Smooth muscle cell (in vitro differentiated cells): ENCODE results near the gene ARAP3. TPM values are rescaled to one million over a fixed set of nuclear protein-coding genes. Genes with fewer than 3 reads are reported as not detected.
A peak's percentile ranks its signal among the peaks of the same experiment; 100 is the strongest.

Experiments used
- DNase-seq: peaks from one replicate; lab custom pipeline; 2025; ENCODE audit not compliant: unreplicated experiment; lab: John Stamatoyannopoulos, UW
- H2AFZ ChIP-seq: fragments of 200-600 bp; sonication (generic); 2 replicates; pipeline ENCODE4 v1.6.0; 2016; ENCODE audit warnings: antibody characterized with exemption, low read depth, mild to moderate bottlenecking
- H3F3A ChIP-seq: fragments of 200-600 bp; sonication (generic); 2 replicates; pipeline ENCODE4 v1.6.0; 2017; ENCODE audit warnings: antibody characterized with exemption, low read depth
- H3K27ac ChIP-seq: fragments of 200-600 bp; sonication (generic); 2 replicates; pipeline ENCODE4 v1.5.1; 2016; ENCODE audit warnings: low read depth, mild to moderate bottlenecking
- H3K27me3 ChIP-seq: fragments of 200-600 bp; sonication (generic); 2 replicates; pipeline ENCODE4 v1.6.1; 2016; ENCODE audit warnings: low read depth, mild to moderate bottlenecking
- H3K36me3 ChIP-seq: fragments of 200-600 bp; sonication (generic); 2 replicates; pipeline ENCODE4 v1.5.1; 2016; ENCODE audit warnings: low read depth
- H3K4me1 ChIP-seq: fragments of 200-600 bp; sonication (generic); 2 replicates; pipeline ENCODE4 v1.5.1; 2016; ENCODE audit warnings: low read depth
- H3K4me2 ChIP-seq: fragments of 200-600 bp; sonication (generic); 2 replicates; pipeline ENCODE4 v1.6.0; 2016; ENCODE audit warnings: mild to moderate bottlenecking
- H3K4me3 ChIP-seq: fragments of 200-600 bp; sonication (generic); 2 replicates; pipeline ENCODE4 v1.5.1; 2016; ENCODE audit warnings: mild to moderate bottlenecking
- H3K79me2 ChIP-seq: fragments of 200-600 bp; sonication (generic); 2 replicates; pipeline ENCODE4 v1.6.0; 2016; ENCODE audit warnings: low read depth, mild to moderate bottlenecking
- H3K9ac ChIP-seq: fragments of 200-600 bp; sonication (generic); 2 replicates; pipeline ENCODE4 v1.6.0; 2016; ENCODE audit warnings: low read depth
- H3K9me3 ChIP-seq: fragments of 200-600 bp; sonication (generic); replicated peaks from 2 replicates; pipeline ENCODE4 v1.5.1; 2016; ENCODE audit warnings: low read depth
- H4K20me1 ChIP-seq: fragments of 200-600 bp; sonication (generic); 2 replicates; pipeline ENCODE4 v1.6.0; 2016; ENCODE audit warnings: low read depth
- CTCF ChIP-seq: fragments of 200-600 bp; sonication (generic); IDR thresholded peaks from 2 replicates; pipeline ENCODE4 v1.5.1; 2017; ENCODE audit warnings: borderline replicate concordance, mild to moderate bottlenecking, antibody characterized with exemption; ENCODE audit not compliant: insufficient read depth, poor library complexity, severe bottlenecking
- WGBS: methylation state at CpG from one replicate; pipeline ENCODE4 v1.1.7; 2016; ENCODE audit warnings: low lambda C conversion rate; 5-methylcytosine and 5-hydroxymethylcytosine counted together
- polyA plus RNA-seq: library from polyadenylated mRNA; unstranded; fragments of >200 nt; fragmentation: Nextera tagmentation; extraction: Ambion mirVana; gene quantifications from 2 replicates; pipeline ENCODE4 v1.2.1, GENCODE V29; 2016
- total RNA-seq: library from RNA; depleted of rRNA; stranded (reverse); fragments of >200 nt; gene quantifications from 2 replicates; pipeline ENCODE4 v1.2.3, GENCODE V29; 2014

The ARAP3 gene
- total and polyA plus RNA-seq, 2 experiments from 2014 or later = 9.4 to 11.1 TPM

- no peak overlapping the region for H3K4me3 ChIP-seq
- H3K27me3 ChIP-seq = no peaks in the 10 kb centered on the region
- DNase-seq = no peak
- no peaks in the 10 kb centered on the region for H3F3A ChIP-seq
- H2AFZ ChIP-seq = no peak overlapping the region
- no peak for TF ChIP-seq CTCF
- peaks cover 80% of the 10 kb centered on the region for H3K79me2 ChIP-seq
- H3K27ac ChIP-seq = peak overlapping the region; percentile 81
- H3K36me3 ChIP-seq = no peaks in the 10 kb centered on the region
- H4K20me1 ChIP-seq = peaks cover 23% of the 10 kb centered on the region
- H3K9ac ChIP-seq = peak overlapping the region; percentile 65
- H3K9me3 ChIP-seq = no peaks in the 10 kb centered on the region
- peak overlapping the region; percentile 8 for H3K4me2 ChIP-seq
- WGBS = 73% methylated on average over 6 of the region's 6 CpGs
- H3K4me1 ChIP-seq = no peaks in the 10 kb centered on the region
Measured at GRCh38 chr5:141603923-141604717, 77.9 kb downstream of the ARAP3 start.

Other genes starting within 250 kb of the ARAP3 start
- 38.2 and 50.3 TPM in 2 replicates for gene PCDHGC3, start 206.3 kb downstream of the ARAP3 start, total RNA-seq
- 98.4 and 111 TPM in 2 replicates for gene PCDHGC3, start 206.3 kb downstream of the ARAP3 start, polyA plus RNA-seq
- 1.2 and 3.8 TPM in 2 replicates for gene PCDHGC4, start 197.2 kb downstream of the ARAP3 start, total RNA-seq
- 0.12 and 0.16 TPM in 2 replicates for gene PCDHGC4, start 197.2 kb downstream of the ARAP3 start, polyA plus RNA-seq
- 1.8 and 3.4 TPM in 2 replicates for gene PCDHGC5, start 193.1 kb downstream of the ARAP3 start, total RNA-seq
- gene PCDHGC5, start 193.1 kb downstream of the ARAP3 start, polyA plus RNA-seq = 1.5 and 3.3 TPM in 2 replicates
- 25.2 and 26.7 TPM in 2 replicates for gene DIAPH1, start 63.2 kb downstream of the ARAP3 start, total RNA-seq
- gene DIAPH1, start 63.2 kb downstream of the ARAP3 start, polyA plus RNA-seq = 15.4 and 34.7 TPM in 2 replicates
- 47.4 and 50.2 TPM in 2 replicates for gene HDAC3, start 45.4 kb downstream of the ARAP3 start, total RNA-seq
- 66.9 and 79.8 TPM in 2 replicates for gene HDAC3, start 45.4 kb downstream of the ARAP3 start, polyA plus RNA-seq
- gene RELL2, start 45.2 kb downstream of the ARAP3 start, total RNA-seq = 2.6 and 4.2 TPM in 2 replicates
- 7.4 and 8.7 TPM in 2 replicates for gene RELL2, start 45.2 kb downstream of the ARAP3 start, polyA plus RNA-seq
- 15.6 and 16.4 TPM in 2 replicates for gene FCHSD1, start 30.8 kb downstream of the ARAP3 start, total RNA-seq
- 15.7 and 35.8 TPM in 2 replicates for gene FCHSD1, start 30.8 kb downstream of the ARAP3 start, polyA plus RNA-seq
- gene PCDH1, start 196.2 kb upstream of the ARAP3 start, total RNA-seq = 4.5 and 14.7 TPM in 2 replicates
- gene PCDH1, start 196.2 kb upstream of the ARAP3 start, polyA plus RNA-seq = 2.5 and 3.1 TPM in 2 replicates
- 32.0 and 35.8 TPM in 2 replicates for gene DELE1, start 241.6 kb upstream of the ARAP3 start, total RNA-seq
- gene DELE1, start 241.6 kb upstream of the ARAP3 start, polyA plus RNA-seq = 20.7 and 21.5 TPM in 2 replicates